Ovary (tissue), 9 donors: Measurements from ENCODE around the gene CAMKMT. TPM values are rescaled to one million over a fixed set of nuclear protein-coding genes. Genes with fewer than 3 reads are reported as not detected.

ENCODE experiments used
- DNase-seq, 5 donors: peaks; one replicate each; pipeline ENCODE4 v3.0.0-alpha.2; 2019 to 2020
- H3K27ac ChIP-seq, 2 donors: fragments of 200-600 bp; one replicate each; pipeline versions ENCODE4 v1.5.1 to v1.8.0; 2019 to 2022
- H3K27me3 ChIP-seq: fragments of 200-600 bp; one replicate; pipeline ENCODE4 v1.8.0; 2022
- H3K36me3 ChIP-seq: fragments of 200-600 bp; sonication (generic); one replicate; pipeline ENCODE4 v1.5.1; 2019
- H3K4me1 ChIP-seq: one replicate; pipeline ENCODE4 v1.8.1; 2013; ENCODE audit warnings: mild to moderate bottlenecking, moderate library complexity; ENCODE audit not compliant: insufficient read depth
- H3K4me3 ChIP-seq: fragments of 200-600 bp; sonication (generic); one replicate; pipeline ENCODE4 v1.5.1; 2017
- H3K9me3 ChIP-seq, 2 donors: fragments of 200-600 bp in 1 of 2; sonication (generic) in 1 of 2; one replicate each; pipeline versions ENCODE4 v1.5.1 to v1.8.1; 2013 to 2019; ENCODE audit warnings: mild to moderate bottlenecking in 1 of 2, moderate library complexity in 1 of 2
- EP300 ChIP-seq: sonication (generic); formaldehyde crosslinking; IDR thresholded peaks from one replicate; pipeline ENCODE4 v1.6.1; 2017; ENCODE audit warnings: antibody characterized with exemption
- POLR2A ChIP-seq: fragments of 450-650 bp; IDR thresholded peaks from one replicate; pipeline ENCODE4 v1.6.1; 2017; ENCODE audit warnings: antibody characterized with exemption, mild to moderate bottlenecking, moderate library complexity
- WGBS, 3 donors: extraction: QIAGEN DNeasy Blood & Tissue Kit in 1 of 3; methylation state at CpG; one replicate each; pipeline versions ENCODE4 v1.1.5 to v1.1.7; 2013 to 2017; 5-methylcytosine and 5-hydroxymethylcytosine counted together
- intact Hi-C, 4 donors: fragments of 100-400 bp; cut with DNase I; formaldehyde crosslinking; loops; one replicate each; pipeline versions ENCODE4 v1.11.0 to v1.15.1; 2022 to 2023
- polyA plus RNA-seq, 2 donors: library from polyadenylated mRNA; stranded (reverse); fragments of 200-250 nt in 1 of 2; fragments of 350-450 nt in 1 of 2; fragmentation: Illumina TruSeq in 1 of 2; extraction: RNeasy Lipid Tissue Mini Kit (QIAGEN cat#74804) in 1 of 2; gene quantifications; one replicate each; pipeline ENCODE4 v1.2.3, GENCODE V29; 2013 to 2014
- total RNA-seq, 7 donors: library from RNA; depleted of rRNA in 2 of 7; stranded (reverse); fragments of >200 nt in 2 of 7; fragmentation: NEBNext Ultra II Directional in 3 of 7; extraction: Animal tissue kit (Norgen Biotek cat#: 25700) in 3 of 7; gene quantifications; one replicate each; pipeline versions ENCODE4 v1.1.0 to v1.2.4, GENCODE V29; 2016 to 2023
- TF ChIP-seq, protein P1 (sequence below), 3 donors: fragments of 450-650 bp in 2 of 3; fragments of 200-600 bp in 1 of 3; IDR thresholded peaks; one replicate each; pipeline versions ENCODE4 v1.5.1 to v1.8.0; 2016 to 2022; ENCODE audit warnings: antibody characterized with exemption in 3 of 3, mild to moderate bottlenecking in 1 of 3
- donor health status: DM: no; HTN: no; CAD: no; lungs with moderate emphysema.
- donor health status: DM: no; HTN: no; CAD: no.
- donor health status: Bipolar disorder and iron deficiency.
- donor health status: DM: yes; HTN: yes; CAD: no.
- donor health status: DM: no; HTN: no; CAD: no.
- donor health status: DM: yes; HTN: yes; CAD: no.

The CAMKMT gene
- total and polyA plus RNA-seq, 9 donors: 3.5 to 10.7 (median 8.9) TPM

DNA sequence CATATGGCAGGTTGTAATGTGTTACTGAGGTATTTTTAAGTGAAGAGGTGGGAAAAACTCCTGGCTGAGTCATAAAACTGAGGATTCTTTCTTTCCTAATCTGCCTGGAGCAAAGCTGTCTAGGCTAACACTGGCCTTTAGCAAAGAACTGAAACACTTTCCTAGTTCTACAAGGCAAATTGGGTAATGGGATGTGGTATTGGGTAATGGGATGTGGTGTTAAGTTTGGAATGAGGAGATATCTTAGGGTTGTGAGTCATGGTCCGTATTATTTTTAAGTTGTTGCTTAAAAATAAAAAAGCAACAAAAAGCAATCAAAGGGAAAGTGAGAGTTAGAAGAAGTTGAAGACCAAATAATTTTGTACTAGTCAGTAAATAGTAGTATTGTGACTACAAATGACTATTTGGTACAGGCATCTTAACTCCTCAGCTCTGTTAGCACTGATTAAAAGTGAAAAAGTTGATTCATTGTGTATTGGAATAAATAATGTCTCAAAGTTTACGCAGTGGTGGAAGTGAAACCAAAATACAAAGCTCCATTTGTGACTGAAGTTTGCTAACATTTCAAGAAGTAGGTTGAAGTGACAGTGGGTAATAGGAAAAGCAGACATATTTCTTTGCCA, 216.8 kb downstream of the CAMKMT start:
- H3K9me3 ChIP-seq: no peaks in the 10 kb centered on the region
- no peaks in the 10 kb centered on the region for H3K36me3 ChIP-seq
- no peaks in the 10 kb centered on the region for H3K27me3 ChIP-seq
- TF ChIP-seq, protein P1, sequence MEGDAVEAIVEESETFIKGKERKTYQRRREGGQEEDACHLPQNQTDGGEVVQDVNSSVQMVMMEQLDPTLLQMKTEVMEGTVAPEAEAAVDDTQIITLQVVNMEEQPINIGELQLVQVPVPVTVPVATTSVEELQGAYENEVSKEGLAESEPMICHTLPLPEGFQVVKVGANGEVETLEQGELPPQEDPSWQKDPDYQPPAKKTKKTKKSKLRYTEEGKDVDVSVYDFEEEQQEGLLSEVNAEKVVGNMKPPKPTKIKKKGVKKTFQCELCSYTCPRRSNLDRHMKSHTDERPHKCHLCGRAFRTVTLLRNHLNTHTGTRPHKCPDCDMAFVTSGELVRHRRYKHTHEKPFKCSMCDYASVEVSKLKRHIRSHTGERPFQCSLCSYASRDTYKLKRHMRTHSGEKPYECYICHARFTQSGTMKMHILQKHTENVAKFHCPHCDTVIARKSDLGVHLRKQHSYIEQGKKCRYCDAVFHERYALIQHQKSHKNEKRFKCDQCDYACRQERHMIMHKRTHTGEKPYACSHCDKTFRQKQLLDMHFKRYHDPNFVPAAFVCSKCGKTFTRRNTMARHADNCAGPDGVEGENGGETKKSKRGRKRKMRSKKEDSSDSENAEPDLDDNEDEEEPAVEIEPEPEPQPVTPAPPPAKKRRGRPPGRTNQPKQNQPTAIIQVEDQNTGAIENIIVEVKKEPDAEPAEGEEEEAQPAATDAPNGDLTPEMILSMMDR (IDR thresholded peaks at IDR 0.05): no peak
- TF ChIP-seq POLR2A (no peak), EP300 (no peak)
- no peak for DNase-seq
- intact Hi-C loops: loop anchor here in 1 of 4 donors (10.0 kb wide), 1 partner anchor 164 kb away; no protein-coding TSS in a partner anchor
- 19 to 31% (median 23%) methylated on average over 2 of the region's 2 CpGs for WGBS, 3 donors
- no peaks in the 10 kb centered on the region for H3K4me1 ChIP-seq
- H3K27ac ChIP-seq: no peak overlapping the region
- H3K4me3 ChIP-seq: no peak overlapping the region

DNA sequence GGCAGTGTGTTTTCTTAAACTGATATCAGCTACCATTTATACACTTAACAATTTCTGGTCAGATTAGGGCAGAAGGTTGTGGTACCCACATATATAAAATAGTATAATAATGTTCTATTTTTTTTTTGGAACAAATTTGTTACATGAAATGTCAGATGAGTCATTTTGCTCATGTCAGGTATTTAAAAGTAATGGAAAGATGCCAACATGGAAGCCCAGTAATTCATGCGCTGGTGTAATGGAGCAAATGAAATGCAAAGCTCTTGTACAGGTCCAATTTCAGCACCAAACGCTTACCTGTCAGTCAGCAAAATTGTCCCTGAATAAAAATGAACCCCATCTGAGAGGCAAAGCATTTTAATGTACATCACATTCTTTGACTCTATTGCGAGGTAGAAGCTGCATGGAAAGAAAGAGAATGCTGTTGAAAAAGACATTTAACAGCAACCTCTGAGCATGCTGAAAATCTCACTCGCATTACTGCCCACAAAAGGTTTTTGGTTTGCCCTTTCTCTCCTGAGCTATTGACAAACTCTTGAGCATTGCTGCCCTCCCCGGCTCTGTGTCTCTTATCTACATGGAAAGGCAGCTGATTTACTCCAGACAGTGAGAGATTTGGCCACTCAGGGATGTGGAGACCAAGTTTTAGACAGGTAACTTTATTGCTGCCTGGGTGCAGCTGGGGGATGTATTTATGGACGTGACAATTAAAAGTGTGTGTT, 217.5 kb downstream of the CAMKMT start:
- Histone ChIP-seq H3K4me3 (no peak overlapping the region), H3K9me3 (no peaks in the 10 kb centered on the region), H3K27ac (no peak overlapping the region), H3K36me3 (no peaks in the 10 kb centered on the region), H3K4me1 (no peaks in the 10 kb centered on the region), H3K27me3 (no peaks in the 10 kb centered on the region)
- 75 to 82% (median 76%) methylated on average over 6 of the region's 6 CpGs for WGBS, 3 donors
- intact Hi-C loops: loop anchor here in 1 of 4 donors (10.0 kb wide), 1 partner anchor 164 kb away; no protein-coding TSS in a partner anchor
- DNase-seq: no peak
- TF ChIP-seq, protein P1 (IDR thresholded peaks at IDR 0.05): no peak
- TF ChIP-seq POLR2A (no peak), EP300 (no peak)

DNA sequence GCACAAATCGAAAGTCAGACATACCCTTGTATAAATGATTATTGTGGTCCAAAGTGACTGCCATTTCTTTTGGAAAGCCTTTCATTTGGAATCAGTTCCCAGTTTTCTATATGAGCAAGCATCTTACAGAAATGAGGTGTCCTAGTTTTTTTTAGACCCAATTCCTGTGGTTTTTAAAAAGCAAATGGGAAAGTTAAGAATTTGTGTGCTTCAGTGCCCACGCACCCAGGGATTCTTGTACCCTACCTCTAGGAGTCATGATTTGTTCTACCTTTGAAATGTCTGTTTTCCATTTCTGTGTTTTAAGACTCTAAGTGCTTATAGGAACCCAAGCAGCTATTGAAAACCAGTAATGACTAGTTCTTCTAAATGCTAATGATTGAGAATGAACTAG, 218.1 kb downstream of the CAMKMT start:
- Histone ChIP-seq H3K9me3 (no peaks in the 10 kb centered on the region), H3K4me1 (no peaks in the 10 kb centered on the region), H3K4me3 (no peak overlapping the region), H3K27ac (no peak overlapping the region), H3K36me3 (no peaks in the 10 kb centered on the region), H3K27me3 (no peaks in the 10 kb centered on the region)
- 82 to 90% (median 87%) methylated on average over 2 of the region's 2 CpGs for WGBS, 3 donors
- TF ChIP-seq POLR2A (no peak), EP300 (no peak)
- TF ChIP-seq, protein P1 (IDR thresholded peaks at IDR 0.05): no peak
- DNase-seq: no peak
- intact Hi-C loops: loop anchor here in 1 of 4 donors (10.0 kb wide), 1 partner anchor 165 kb away; no protein-coding TSS in a partner anchor

DNA sequence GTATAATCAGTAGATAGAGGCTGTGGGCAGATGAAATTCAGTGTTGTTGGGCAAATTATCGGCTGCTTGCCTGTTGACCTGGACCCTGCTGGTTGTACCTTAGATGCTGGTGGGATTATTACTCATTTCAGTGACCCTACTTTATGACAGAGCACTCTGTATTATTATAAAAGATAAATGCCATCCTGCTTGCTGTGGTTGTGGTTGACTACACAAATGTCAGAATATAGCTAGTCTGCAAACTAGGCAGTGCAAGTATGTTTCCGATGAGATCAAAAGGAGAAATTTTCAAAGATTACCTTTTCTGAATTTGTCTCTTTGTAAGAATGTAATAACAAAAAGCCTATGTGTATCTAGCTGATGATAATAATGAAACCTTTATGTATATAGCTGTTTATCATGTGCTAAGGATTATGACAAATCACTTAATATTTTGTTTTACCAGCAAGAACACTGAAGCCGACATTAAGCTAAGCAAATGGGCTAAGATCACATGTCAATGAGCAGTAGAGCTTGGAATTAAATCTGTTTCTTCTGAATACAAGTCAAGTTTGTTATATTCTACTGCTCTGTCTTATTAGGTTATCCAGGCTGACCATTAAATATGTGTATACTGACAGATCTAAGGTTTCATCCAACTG, 219.2 kb downstream of the CAMKMT start:
- intact Hi-C loops: no loop called here
- DNase-seq: no peak
- H3K9me3 ChIP-seq: no peaks in the 10 kb centered on the region
- WGBS, 3 donors: 92 to 96% (median 92%) methylated on average over 3 of the region's 3 CpGs
- no peak overlapping the region for H3K4me3 ChIP-seq
- H3K27ac ChIP-seq: no peak overlapping the region
- no peaks in the 10 kb centered on the region for H3K4me1 ChIP-seq
- no peaks in the 10 kb centered on the region for H3K27me3 ChIP-seq
- TF ChIP-seq, protein P1 (IDR thresholded peaks at IDR 0.05): no peak
- TF ChIP-seq POLR2A (no peak), EP300 (no peak)
- no peaks in the 10 kb centered on the region for H3K36me3 ChIP-seq
